GM10266 (cell line): Measurements from ENCODE around the gene IFITM2.
"Not testable (repeated sequence)": the region's sequence is repeated elsewhere in the genome, so short reads cannot be mapped to it uniquely, and the experiment has no call there.

Source experiments
- DNase-seq: peaks from one replicate; pipeline ENCODE4 v3.0.0; 2012; ENCODE audit errors: extremely low spot score
- TF ChIP-seq, protein P1 (sequence below): IDR thresholded peaks from 2 replicates; pipeline ENCODE4 v1.5.1; 2012; ENCODE audit warnings: mild to moderate bottlenecking, low read depth; ENCODE audit not compliant: control insufficient read depth, insufficient read depth; ENCODE audit errors: missing control alignments

The IFITM2 gene

DNA sequence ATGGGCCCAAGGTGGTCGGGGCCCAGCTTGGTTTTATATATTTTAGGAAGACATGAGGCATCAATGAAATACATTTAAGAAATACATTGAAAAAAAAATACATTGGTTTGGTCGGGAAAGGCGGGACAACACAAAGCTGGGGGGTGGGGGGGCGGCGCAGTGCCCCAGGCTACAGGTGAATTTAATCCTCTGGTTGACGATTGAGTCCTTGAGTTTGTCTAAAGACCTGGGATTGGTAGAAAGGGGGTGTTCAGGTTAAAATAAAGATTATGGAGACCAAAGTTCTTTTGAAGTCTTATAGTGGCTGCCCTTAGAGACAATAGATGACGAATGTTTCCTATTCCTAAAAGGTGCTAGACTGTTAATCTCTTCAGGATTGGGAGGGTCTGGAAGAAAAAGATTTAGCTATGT, 9.3 kb downstream of the IFITM2 start:
- DNase-seq = no peak
- TF ChIP-seq, protein P1, sequence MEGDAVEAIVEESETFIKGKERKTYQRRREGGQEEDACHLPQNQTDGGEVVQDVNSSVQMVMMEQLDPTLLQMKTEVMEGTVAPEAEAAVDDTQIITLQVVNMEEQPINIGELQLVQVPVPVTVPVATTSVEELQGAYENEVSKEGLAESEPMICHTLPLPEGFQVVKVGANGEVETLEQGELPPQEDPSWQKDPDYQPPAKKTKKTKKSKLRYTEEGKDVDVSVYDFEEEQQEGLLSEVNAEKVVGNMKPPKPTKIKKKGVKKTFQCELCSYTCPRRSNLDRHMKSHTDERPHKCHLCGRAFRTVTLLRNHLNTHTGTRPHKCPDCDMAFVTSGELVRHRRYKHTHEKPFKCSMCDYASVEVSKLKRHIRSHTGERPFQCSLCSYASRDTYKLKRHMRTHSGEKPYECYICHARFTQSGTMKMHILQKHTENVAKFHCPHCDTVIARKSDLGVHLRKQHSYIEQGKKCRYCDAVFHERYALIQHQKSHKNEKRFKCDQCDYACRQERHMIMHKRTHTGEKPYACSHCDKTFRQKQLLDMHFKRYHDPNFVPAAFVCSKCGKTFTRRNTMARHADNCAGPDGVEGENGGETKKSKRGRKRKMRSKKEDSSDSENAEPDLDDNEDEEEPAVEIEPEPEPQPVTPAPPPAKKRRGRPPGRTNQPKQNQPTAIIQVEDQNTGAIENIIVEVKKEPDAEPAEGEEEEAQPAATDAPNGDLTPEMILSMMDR = no peak

DNA sequence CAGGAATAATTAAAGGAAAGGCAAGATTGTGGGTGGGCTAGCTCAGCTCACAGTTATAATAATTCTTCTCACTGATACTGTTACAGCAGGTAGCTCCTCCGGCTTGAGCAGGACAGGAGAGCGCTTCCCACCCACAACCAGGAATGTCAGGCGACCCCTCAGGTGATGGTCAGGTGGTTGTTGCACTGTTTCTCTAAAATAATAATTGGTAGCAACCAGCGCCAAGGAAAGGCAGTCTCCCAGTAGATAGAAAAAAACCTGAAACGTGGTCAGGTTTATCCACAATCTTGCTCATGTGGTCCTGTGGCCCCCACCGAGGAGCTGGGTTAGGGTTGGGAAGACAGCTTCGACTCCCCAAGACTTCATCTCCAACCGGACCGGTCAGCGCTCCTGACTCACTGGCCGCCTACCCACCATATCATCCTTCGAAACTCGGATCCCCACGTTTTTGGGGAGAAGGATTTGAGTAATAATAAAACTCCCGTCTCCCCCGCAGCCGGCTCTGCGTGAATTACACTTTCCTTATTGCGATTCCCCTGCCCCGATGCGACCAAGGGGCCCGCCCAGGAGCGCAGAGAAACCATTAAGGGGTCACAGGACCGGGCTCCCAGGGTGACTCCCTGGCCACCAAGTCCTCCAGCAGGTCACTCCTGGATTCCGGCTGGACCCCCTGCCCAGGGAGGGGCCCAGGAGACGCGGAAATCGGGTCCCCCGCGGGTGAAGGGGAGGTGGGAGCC, 10.2 kb downstream of the IFITM2 start:
- DNase-seq = not testable (repeated sequence)

DNA sequence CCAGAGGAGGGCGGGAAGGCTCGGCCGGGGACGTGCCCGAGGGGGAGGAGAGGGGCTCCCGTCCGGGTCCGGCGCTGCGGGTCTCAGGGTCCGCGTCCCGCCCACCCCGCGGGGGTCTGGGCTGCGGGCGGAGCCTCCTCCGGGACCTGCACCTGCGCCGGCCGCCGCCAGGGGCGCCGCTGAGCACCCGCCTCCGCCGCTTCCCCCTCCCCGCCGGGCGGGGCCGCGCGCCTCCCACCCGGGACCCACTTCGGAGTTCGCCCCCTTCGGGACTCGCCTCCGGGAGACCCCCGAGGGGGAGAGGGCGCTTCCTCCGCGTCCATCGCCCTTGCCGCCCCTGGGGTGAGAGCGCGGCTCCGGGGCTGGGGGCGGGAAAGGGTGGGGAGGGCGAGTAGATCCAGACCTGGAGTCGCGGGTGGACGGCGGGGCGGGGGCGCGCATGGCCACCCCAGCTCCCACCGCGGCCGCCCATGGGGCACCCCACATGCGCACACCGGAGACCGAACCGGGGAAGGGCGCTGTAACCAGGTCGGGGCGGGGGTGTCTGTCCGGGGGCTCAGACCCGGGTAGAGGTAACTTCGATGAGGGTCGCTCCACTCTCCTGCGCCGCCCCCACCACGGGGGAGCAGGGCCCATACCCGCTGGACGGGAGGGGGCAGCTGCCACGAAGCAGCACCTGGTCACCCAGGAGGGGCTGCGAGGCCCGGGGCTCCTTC, 10.9 kb downstream of the IFITM2 start:
- not testable (repeated sequence) for DNase-seq

DNA sequence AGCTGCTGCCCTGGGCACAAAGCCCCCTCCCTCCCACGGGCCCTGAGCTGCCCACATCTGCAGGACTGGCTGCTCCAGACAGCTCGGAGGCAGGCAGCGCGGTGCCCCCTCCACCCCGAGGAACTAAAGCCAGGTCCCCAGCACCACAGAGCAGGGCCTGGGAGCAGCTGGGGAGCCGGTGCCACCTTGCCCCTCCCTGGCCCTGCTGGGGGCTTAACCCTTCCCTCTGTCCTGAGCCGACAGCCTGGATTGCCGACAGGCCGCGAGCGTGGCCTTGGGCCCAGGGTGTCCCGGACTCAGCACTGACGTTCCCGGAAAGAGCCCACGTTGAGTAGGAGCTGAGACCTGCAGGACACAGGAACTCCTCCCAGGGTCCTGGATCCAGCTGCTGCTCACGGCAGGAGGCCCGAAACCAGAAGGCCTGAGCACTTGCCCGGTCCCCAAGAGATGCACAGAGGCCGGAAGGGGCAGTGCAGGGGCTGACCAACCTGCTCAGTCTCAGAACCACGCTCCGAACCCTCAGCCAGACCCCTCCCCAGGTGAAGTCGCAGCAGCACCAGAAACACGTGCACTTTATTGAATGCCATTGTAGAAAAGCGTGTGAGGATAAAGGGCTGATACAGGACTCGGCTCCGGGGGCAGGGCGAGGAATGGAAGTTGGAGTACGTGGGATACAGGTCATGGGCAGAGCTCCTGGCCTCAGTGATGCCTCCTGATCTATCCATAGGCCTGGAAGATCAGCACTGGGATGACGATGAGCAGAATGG, 11.7 kb downstream of the IFITM2 start:
- not testable (repeated sequence) for DNase-seq

DNA sequence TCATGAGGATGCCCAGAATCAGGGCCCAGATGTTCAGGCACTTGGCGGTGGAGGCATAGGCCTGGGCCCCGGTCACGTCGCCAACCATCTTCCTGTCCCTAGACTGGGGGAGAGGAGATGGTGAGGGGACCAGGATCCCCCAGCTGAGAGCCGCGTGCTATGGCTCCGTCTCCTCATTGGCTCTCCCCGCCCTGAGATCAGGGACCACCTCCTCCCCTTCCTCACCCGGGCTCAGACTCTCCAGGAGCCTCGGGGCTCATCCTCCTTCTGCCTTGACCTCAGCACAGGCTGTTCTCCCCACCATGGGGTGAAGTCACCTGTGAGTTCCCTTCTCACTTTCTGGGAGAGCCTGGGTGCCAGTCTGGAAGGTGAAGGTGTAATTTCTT, 12.3 kb downstream of the IFITM2 start:
- not testable (repeated sequence) for DNase-seq

DNA sequence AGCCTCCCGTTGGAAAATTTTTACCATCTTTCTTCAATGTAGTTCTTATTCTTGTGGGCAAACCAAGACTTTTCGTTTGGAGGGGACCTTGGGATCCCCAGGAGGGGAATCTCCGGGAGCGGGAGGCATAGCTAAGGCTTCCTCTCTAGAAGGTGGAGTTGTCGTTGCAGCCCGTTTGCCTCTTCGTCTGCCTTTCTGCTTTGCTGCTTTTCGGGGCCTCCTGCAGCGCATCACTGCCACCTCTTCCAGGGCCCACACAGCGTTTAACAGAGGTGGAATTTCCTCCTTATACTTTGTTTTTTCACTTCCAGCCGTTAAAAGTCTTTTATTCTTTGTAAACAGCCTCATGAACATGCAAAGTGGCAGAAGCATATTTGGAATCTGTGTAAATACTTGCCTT, 16.5 kb downstream of the IFITM2 start:
- TF ChIP-seq, protein P1 = no peak
- no peak for DNase-seq

DNA sequence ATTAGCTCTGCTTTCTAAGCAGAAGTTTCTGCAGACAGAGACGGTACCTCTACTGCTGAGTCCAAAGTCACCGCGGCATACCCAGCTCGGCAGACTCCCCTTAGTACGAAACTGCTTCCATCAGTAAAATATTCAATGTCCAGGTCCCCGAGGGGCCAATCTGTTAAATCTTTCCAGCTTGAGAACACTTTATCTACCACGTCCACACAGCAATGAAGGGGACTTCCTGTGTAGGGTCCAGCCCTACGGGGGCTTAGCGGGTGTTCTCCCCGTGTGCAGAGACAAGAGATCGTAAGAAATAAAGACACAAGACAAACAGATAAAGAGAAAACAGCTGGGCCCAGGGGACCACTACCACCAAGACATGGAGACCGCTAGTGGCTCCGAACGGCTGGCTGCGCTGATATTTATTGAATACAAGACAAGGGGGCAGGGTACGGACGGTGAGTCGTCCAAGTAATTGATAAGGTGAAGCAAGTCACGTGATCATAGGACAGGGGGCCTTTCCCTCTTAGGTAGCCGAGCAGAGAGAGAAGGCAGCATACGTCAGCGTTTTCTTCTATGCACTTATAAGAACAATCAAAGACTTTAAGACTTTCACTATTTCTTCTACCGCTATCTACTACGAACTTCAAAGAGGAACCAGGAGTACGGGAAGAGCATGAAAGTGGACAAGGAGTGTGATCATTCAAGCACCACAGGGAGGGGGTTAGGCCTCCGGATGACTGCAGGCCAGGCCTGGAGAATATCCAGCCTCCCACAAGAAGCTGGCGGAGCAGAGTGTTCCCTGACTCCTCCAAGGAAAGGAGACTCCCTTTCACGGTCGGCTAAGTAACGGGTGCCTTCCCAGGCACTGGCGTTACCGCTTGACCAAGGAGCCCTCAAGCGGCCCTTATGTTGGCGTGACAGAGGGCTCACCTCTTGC, 17.2 kb downstream of the IFITM2 start:
- DNase-seq = not testable (repeated sequence)

DNA sequence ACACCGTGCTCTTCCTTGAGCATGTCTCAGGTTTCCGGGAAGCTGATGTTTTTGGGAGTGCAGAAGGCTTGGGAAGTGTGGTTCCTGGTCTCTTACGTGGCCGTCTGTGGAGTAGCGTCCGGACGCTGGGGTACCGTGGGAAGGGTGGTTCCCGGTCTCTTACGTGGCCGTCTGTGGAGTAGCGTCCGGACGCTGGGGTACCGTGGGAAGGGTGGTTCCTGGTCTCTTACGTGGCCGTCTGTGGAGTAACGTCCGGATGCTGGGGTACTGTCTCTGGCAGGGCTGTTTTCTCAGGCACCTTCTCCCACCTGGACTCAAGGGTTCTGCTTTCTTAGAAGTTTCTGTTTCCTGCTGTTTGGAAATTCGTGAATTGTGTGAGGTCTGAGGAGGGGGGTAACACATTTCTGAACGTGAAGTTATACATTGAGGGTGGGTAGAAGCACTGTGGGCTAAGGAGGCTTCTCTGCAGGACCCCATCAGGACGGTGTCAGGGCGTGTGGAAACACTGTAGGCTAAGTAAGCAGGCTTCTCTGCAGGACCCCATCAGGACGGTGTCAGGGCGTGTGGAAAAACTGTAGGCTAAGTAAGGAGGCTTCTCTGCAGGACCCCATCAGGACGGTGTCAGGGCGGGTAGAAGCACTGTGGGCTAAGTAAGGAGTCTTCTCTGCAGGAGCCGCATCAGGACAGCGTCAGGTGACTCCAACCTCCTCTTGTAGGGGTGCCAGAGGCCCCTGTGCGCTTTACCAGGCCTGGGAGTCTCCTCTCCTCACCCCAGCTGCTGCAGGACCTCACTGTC, 18.4 kb downstream of the IFITM2 start:
- TF ChIP-seq, protein P1 = no peak
- no peak for DNase-seq

DNA sequence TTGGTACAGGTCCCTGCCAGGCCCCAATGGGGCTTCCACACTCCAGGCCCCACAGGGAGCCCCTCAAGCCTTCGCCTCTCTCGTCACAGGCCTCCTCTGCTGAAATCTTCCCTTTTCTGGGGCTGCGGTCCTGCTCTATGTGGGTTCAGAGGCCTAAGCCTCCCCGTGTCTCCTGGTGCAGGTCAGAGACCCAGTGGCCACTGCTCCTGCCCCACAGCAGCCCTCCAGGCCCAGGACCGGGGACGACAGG, 18.9 kb downstream of the IFITM2 start:
- no peak for DNase-seq
- TF ChIP-seq, protein P1 = no peak
